Measurements from ENCODE around the gene HLA-DRA.

HLA-DRA gene

GRCh38 chr6:32439602-32440214 lies at the start of gene HLA-DRA:
Gene HLA-DRA (plus strand): TSS chr6:32439887. CDS start chr6:32439951, 64 bp downstream.
- no peak for DNase-seq

GRCh38 chr6:32391505-32391904 lies 48.2 kb upstream of the HLA-DRA start:
- no peak for DNase-seq

GRCh38 chr6:32393665-32394420 lies 45.8 kb upstream of the HLA-DRA start:
- no peak for DNase-seq

DNA sequence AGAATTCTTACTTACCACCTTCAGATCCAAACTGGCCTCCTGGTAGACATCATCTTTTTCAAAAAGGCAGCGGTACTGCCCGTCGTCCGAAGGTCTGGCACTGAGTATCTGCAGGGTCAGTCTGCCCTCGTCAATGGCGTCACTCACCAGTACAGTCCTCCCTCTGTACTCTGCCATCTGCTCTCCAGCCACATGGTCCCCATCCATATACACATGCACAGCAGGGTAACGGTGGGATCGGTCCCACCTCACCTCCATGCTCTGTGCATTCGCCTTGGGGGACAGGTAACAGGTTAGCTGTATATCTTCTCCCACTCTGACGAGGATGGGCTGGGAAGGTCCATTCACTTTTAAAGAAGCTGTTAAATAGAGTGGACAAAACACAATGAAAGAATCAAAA lies 43.7 kb upstream of the HLA-DRA start:
- DNase-seq, result no peak

DNA sequence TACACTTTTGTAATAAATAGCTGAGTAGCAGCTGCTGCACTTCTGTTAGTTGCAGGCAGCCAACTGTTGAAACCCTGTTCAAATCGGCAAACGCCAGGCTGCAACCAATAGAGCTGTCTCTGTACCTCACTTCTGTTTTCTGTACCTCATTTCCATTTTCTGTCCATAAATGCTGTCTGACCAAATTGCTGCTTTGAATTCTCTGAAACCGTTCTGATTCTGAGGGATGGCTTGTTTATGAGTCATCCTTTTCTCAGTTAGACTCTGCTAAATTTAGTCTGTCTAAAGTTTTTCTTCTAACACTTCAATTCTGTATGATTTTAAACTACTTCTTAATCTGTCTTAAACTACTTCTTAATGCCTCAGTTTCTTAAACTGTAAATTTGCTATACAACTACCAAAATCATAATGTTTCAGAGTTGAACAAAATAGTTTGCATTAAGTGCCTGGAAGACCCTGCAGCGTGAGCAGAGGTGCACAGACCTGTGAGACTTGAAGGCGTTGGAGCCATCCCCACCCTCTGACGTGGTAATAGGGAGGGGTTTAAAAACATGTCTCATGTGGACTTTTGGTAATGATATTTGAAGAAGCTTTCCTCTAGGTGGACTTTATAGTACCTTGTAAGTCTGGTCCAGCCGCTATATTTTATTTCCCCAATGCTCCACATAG lies 42.3 kb upstream of the HLA-DRA start:
- DNase-seq, result no peak

DNA sequence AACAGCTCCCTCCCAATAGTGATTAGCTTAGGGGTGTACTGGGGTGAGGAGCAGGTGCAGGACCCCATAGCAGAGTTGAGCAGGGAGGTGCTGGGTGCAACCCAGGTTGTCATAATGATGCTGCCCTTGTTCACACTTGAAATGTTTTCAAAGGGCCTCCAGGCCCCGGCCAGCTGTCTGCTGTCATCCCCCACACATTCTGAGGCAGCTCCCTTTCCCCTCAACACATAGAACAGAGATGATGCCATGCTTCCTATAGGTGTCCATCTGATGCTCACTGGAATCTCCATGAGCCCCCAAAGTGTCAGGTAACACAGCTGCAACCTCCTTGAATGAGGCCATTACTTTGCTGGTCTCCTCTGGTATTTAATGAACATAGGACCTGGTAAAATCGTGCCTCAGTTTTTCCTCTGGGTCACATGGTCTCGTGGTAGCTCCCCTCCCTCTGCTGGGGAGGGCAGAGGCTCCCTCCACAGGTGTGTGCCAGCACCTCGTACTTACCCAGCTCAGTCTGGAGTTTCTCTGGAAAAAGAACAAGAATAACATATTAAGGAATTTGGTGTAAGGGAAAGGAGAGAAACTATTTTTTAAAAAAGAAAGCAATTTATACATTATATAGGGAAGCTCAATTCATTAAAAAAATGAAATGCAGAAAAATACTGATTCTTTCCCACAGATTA lies 38.3 kb upstream of the HLA-DRA start:
- DNase-seq, result no peak

DNA sequence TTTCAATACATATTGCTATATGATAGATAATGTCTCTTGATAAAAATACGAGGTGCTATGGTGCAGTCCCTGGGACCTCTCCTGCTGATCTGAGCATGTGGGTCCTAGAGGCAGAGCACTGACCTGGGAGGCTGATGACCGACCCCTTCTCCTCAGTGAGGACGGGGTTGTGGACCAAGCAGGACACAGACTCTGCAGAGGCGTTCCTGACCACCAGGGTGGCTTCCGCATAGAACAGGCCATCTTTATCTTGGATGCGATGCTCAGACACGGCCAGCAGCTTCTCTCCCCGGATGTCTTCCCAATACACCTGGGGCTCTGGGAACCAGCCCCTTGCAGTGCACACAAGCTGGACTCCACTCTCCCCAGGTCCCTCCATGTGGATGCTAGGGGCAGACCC lies 36.9 kb upstream of the HLA-DRA start:
- DNase-seq, result no peak

DNA sequence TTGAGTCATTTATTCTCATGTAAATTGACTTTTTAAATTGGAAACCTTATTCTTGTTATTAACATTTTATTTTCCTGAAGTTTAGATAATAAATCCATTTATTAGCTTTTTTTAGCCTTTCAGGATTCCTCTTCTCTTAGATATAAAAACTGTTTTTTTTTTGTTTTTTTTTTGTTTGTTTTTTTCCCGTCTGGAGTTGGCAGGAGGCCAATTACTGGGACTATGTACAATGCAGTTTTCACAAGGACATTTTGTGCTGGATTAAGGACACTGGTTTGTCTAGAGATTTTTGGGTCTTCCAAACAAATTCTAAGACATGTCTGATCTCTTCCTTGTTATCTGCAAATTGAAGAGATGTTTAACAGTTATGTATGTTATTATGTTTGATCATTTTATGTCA lies 34.0 kb upstream of the HLA-DRA start:
- no peak for DNase-seq

GRCh38 chr6:32406197-32406596 lies 33.5 kb upstream of the HLA-DRA start:
- no peak for DNase-seq

DNA sequence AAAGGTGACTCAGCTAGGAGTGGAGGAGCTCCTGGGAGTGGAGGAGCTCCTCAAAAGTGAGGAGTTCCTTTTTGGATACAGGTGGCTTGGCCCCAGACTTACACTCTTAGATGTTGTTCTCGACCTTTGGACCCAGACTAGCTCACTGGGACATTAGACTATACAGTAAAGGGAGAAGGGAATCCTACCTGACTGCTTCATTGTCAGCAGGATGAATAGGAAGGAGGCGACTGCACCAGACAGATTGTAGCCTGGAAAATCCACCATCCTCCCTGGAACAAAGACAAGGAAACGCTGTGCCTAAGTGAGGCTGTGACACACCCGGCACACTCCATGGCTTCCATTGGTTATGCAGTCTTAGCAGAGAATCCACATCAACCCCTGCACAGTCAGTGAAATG lies 32.8 kb upstream of the HLA-DRA start, which contains the start of gene BTNL2:
Gene BTNL2 (minus strand): TSS at position 325 of the 400 bp plus-strand sequence. CDS start 58 bp downstream, at position 267.
- no peak for DNase-seq

DNA sequence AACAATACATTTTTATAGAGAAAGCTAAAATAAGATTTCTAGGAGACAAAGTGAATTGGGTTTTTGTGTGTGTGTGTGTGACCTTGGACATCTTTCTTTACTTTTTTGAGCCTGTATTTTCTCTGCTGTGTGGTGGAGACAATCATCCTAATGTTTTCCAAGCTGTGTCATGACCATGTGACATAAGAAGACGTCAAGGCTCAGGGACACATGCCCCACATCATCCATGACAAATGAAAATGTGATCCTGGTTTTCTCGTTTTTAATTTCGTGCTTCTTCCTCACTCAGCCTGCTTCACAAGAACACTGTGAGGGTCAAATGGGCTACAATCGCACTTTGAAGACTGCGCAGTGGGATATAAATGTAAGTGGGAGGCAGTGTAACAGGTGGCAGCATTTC lies 28.8 kb upstream of the HLA-DRA start:
- DNase-seq, result no peak

- DNase-seq, result no peak
These were observed 27.9 kb upstream of the HLA-DRA start for GRCh38 chr6:32411566-32412327.

GRCh38 chr6:32413427-32414047 lies 26.1 kb upstream of the HLA-DRA start:
- peak; percentile 41 for DNase-seq

- peak; percentile 11 for DNase-seq
These were observed 24.1 kb upstream of the HLA-DRA start for GRCh38 chr6:32415521-32416019.

DNA sequence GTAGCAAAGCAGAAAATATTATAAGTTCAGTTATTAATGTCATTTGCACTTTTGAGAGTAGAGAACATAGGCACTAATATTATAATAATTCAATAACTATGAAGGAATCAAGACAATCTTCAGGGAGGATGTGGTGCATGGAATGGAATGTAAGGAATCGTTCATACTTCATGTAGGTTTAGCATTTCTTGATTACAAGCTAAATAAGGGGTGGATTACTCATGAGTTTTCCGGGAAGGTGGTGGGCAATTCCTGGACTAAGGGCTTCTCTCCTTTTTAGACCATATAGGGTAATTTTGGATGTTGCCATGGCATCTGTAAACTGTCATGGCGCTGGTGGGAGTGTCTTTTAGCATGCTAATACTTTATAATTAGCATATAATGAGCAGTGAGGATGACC lies 23.7 kb upstream of the HLA-DRA start:
- no peak for DNase-seq

GRCh38 chr6:32424589-32425300 lies 14.9 kb upstream of the HLA-DRA start:
- no peak for DNase-seq

GRCh38 chr6:32426338-32426737 lies 13.3 kb upstream of the HLA-DRA start:
- DNase-seq, result no peak

- no peak for DNase-seq
These were observed 12.5 kb upstream of the HLA-DRA start for GRCh38 chr6:32427218-32427617.

- no peak for DNase-seq
These were observed 11.7 kb upstream of the HLA-DRA start for GRCh38 chr6:32427934-32428474.

- DNase-seq, result no peak
These were observed 9.5 kb upstream of the HLA-DRA start for GRCh38 chr6:32430179-32430578.

- DNase-seq, result no peak
These were observed 8.5 kb upstream of the HLA-DRA start for GRCh38 chr6:32431142-32431541.
